ENCODE data around the gene YKT6.

YKT6 gene

GRCh38 chr7:44222776-44223261 is 22.0 kb downstream of the YKT6 start:
- TF ChIP-seq CTCF (conservative IDR thresholded peaks at IDR 0.05) (no peak), ZFX (IDR thresholded peaks at IDR 0.05) (no peak)
- H3K27ac ChIP-seq: no peak overlapping the region

- no peak for TF ChIP-seq ZFX (IDR thresholded peaks at IDR 0.05)
- TF ChIP-seq CTCF (conservative IDR thresholded peaks at IDR 0.05): no peak
- H3K27ac ChIP-seq: no peak overlapping the region
Observed at GRCh38 chr7:44223362-44224079, 22.7 kb downstream of the YKT6 start.

- H3K27ac ChIP-seq: no peak overlapping the region
Observed at GRCh38 chr7:44224080-44224973, 23.5 kb downstream of the YKT6 start.

GRCh38 chr7:44224974-44225565 is 24.3 kb downstream of the YKT6 start:
- TF ChIP-seq CTCF (conservative IDR thresholded peaks at IDR 0.05): no peak
- TF ChIP-seq ZFX (IDR thresholded peaks at IDR 0.05): no peak
- no peak overlapping the region for H3K27ac ChIP-seq

More at GRCh38 chr7:44224080-44224973, 23.5 kb downstream of the YKT6 start:
- TF ChIP-seq CTCF (conservative IDR thresholded peaks at IDR 0.05) (no peak), ZFX (IDR thresholded peaks at IDR 0.05) (no peak)

- H3K27ac ChIP-seq: no peak overlapping the region
- TF ChIP-seq ZFX (IDR thresholded peaks at IDR 0.05): no peak
- no peak for TF ChIP-seq CTCF (conservative IDR thresholded peaks at IDR 0.05)
Observed at GRCh38 chr7:44225566-44226395, 25.0 kb downstream of the YKT6 start.

GRCh38 chr7:44226396-44226753 is 25.6 kb downstream of the YKT6 start:
- TF ChIP-seq ZFX (IDR thresholded peaks at IDR 0.05): no peak
- TF ChIP-seq CTCF (conservative IDR thresholded peaks at IDR 0.05): no peak
- H3K27ac ChIP-seq: no peak overlapping the region
